ENCODE results near the gene RAD21L1. TPM values are rescaled to one million over a fixed set of nuclear protein-coding genes. Genes with fewer than 3 reads are reported as not detected.

RAD21L1 gene
- total and polyA plus RNA-seq, 2 of the 8 experiments (the other 6 are each of a cell fraction or from before 2014, with no cell fraction given), result 0.06 to 0.26 TPM

DNA sequence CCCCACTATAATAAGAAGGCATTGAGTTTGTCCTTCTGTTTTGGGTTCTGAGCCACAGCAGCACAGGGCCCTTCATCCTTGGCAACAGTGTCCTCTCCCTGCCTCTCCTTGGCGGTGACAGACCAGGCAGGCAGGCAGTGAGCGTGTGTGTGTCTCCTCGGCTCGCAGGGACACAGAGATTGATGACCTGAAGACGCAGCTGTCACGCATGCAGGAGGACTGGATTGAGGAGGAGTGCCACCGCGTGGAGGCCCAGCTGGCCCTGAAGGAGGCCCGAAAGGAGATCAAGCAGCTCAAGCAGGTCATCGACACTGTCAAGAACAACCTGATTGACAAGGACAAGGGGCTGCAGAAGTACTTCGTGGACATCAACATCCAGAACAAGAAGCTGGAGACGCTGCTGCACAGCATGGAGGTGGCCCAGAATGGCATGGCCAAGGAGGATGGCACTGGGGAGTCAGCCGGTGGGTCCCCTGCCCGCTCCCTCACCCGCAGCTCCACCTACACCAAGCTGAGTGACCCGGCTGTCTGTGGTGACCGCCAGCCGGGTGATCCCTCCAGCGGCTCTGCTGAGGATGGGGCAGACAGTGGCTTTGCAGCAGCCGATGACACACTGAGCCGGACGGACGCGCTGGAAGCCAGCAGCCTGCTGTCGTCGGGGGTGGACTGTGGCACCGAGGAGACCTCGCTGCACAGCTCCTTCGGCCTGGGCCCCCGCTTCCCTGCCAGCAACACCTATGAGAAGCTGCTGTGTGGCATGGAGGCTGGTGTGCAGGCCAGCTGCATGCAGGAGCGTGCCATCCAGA is 79.1 kb downstream of the RAD21L1 start:
- Histone ChIP-seq H4K20me1 (replicated peaks in 1 of 2; ENCODE audit: control insufficient read depth in 1 of 2, insufficient read depth in 2 of 2, low read length in 2 of 2) (no peaks in the 10 kb centered on the region), H2BK15ac (ENCODE audit: low read length) (no peak overlapping the region; the same call in 1 of the 2 replicates), H4K5ac (ENCODE audit: insufficient read length, low read depth, low read length) (no peak overlapping the region), H3K27ac (ENCODE audit: low read depth, low read length) (no peak overlapping the region), H3K27me3 (replicated peaks in 1 of 4; ENCODE audit: control insufficient read depth in 3 of 4, extremely low read depth in 1 of 4, insufficient read depth in 3 of 4, low read length in 3 of 4) (no peaks in the 10 kb centered on the region), H3K18ac (ENCODE audit: extremely low read depth, low read length) (no peak overlapping the region), H2BK120ac (replicated peaks; ENCODE audit: low read depth, low read length) (no peak overlapping the region), H2AFZ (ENCODE audit: low read length) (no peak overlapping the region), H3K4ac (replicated peaks; ENCODE audit: insufficient read length, low read depth, low read length) (no peak overlapping the region), H3K23me2 (ENCODE audit: low read depth, low read length) (no peaks in the 10 kb centered on the region), H3K9me3 (ENCODE audit: insufficient read depth in 2 of 2, low read depth in 1 of 2, low read length in 1 of 2) (no peaks in the 10 kb centered on the region), H3K36me3 (ENCODE audit: control insufficient read depth in 2 of 4, insufficient read depth in 4 of 4, low read length in 3 of 4) (no peaks in the 10 kb centered on the region; a peak in 1 of 8 replicates), H2BK12ac (ENCODE audit: low read depth, low read length) (no peak overlapping the region), H3K23ac (ENCODE audit: insufficient read length) (no peak overlapping the region), H2BK20ac (ENCODE audit: low read length) (no peak overlapping the region), H4K8ac (ENCODE audit: extremely low read depth, insufficient read depth, low read length) (no peak overlapping the region), H2BK5ac (ENCODE audit: low read depth, low read length) (no peak overlapping the region; the same call in 1 of the 2 replicates), H3K4me1 (replicated peaks in 1 of 4; ENCODE audit: control insufficient read depth in 3 of 4, insufficient read depth in 4 of 4, low read length in 3 of 4) (peaks cover 0 to 12% (median 4%) of the 10 kb centered on the region in 4 experiments; a peak in 6 of 7 replicates), H3K79me1 (ENCODE audit: low read depth, low read length) (no peaks in the 10 kb centered on the region), H3K56ac (replicated peaks; ENCODE audit: insufficient read length, low read depth, low read length) (no peak overlapping the region), H3K4me3 (ENCODE audit: extremely low read depth in 1 of 4, insufficient read depth in 2 of 4, low read depth in 3 of 4, low read length in 4 of 4) (no peak overlapping the region), H3K79me2 (ENCODE audit: control insufficient read depth in 1 of 2, insufficient read depth in 2 of 2, low read length in 2 of 2) (no peaks in the 10 kb centered on the region), H3K9ac (replicated peaks in 1 of 4; ENCODE audit: extremely low read depth in 1 of 4, low read depth in 3 of 4, low read length in 3 of 4) (no peak overlapping the region), H2AK5ac (ENCODE audit: low read depth, low read length) (no peak overlapping the region), H3K14ac (ENCODE audit: insufficient read length) (no peak overlapping the region), H3K4me2 (ENCODE audit: insufficient read depth in 1 of 2, low read depth in 2 of 2, low read length in 2 of 2) (no peak overlapping the region), H4K91ac (replicated peaks; ENCODE audit: insufficient read length, low read length) (no peak overlapping the region)
- CTCF ChIA-PET (ENCODE audit: partially characterized antibody), result interaction anchor here (0.6 to 2.2 kb wide), 6 partner anchors 8 to 432 kb away, joined by 3 to 11 read pairs (median 3); no protein-coding TSS in a partner anchor
- FAIRE-seq, result no peak
- POLR2A ChIA-PET (ENCODE audit: partially characterized antibody), result interaction anchor here (0.8 to 1.1 kb wide), 2 partner anchors 21 to 24 kb away, joined by 3 read pairs; no protein-coding TSS in a partner anchor
- no peak for DNase-seq (ENCODE audit: low read depth in 1 of 2, low spot score in 2 of 2)
- WGBS, 2 experiments (ENCODE audit: extremely low coverage in 1 of 2, insufficient coverage in 1 of 2, insufficient read length in 1 of 2, insufficient replicate concordance in 2 of 2, low coverage in 1 of 2, low lambda C conversion rate in 2 of 2, missing lambda C conversion rate in 1 of 2), result 90% methylated on average over 26 of the region's 31 CpGs; no CpG with 5 or more reads in 1 of the 2 experiments
- no peak for TF ChIP-seq KDM4A (IDR thresholded peaks at IDR 0.05; ENCODE audit: low read depth, low read length, severe bottlenecking)

Other genes with a start within 250 kb of the RAD21L1 start
- gene RSPO4, start 223.7 kb upstream of the RAD21L1 start, total RNA-seq (2021; fragmentation: NEBNext Ultra II Directional; extraction: Animal tissue kit (Norgen Biotek cat#: 25700)), result 5.1 and 6.4 TPM in 2 replicates
- gene RSPO4, start 223.7 kb upstream of the RAD21L1 start, polyA plus RNA-seq (2011; rRNA removed), result 3.4 and 5.9 TPM in 2 replicates
- gene PSMF1, start 107.4 kb upstream of the RAD21L1 start, total RNA-seq (2021; fragmentation: NEBNext Ultra II Directional; extraction: Animal tissue kit (Norgen Biotek cat#: 25700)), result 106 and 118 TPM in 2 replicates
- 159 and 326 TPM in 2 replicates for gene PSMF1, start 107.4 kb upstream of the RAD21L1 start, polyA plus RNA-seq (2011; rRNA removed)
- gene TMEM74B, start 41.1 kb upstream of the RAD21L1 start, total RNA-seq (2021; fragmentation: NEBNext Ultra II Directional; extraction: Animal tissue kit (Norgen Biotek cat#: 25700)), result 2.8 and 4.0 TPM in 2 replicates
- 6.4 and 7.8 TPM in 2 replicates for gene TMEM74B, start 41.1 kb upstream of the RAD21L1 start, polyA plus RNA-seq (2011; rRNA removed)
- not detected in 2 replicates for gene C20orf202, start 22.6 kb upstream of the RAD21L1 start, total RNA-seq (2021; fragmentation: NEBNext Ultra II Directional; extraction: Animal tissue kit (Norgen Biotek cat#: 25700))
- gene C20orf202, start 22.6 kb upstream of the RAD21L1 start, polyA plus RNA-seq (2011; rRNA removed), result 0.11 and 0.12 TPM in 2 replicates
- gene SNPH, start 40.2 kb downstream of the RAD21L1 start, total RNA-seq (2021; fragmentation: NEBNext Ultra II Directional; extraction: Animal tissue kit (Norgen Biotek cat#: 25700)), result 4.0 and 4.9 TPM in 2 replicates
- 0.98 and 1.5 TPM in 2 replicates for gene SNPH, start 40.2 kb downstream of the RAD21L1 start, polyA plus RNA-seq (2011; rRNA removed)
- 3.6 and 4.2 TPM in 2 replicates for gene SDCBP2, start 103.1 kb downstream of the RAD21L1 start, total RNA-seq (2021; fragmentation: NEBNext Ultra II Directional; extraction: Animal tissue kit (Norgen Biotek cat#: 25700))
- gene SDCBP2, start 103.1 kb downstream of the RAD21L1 start, polyA plus RNA-seq (2011; rRNA removed), result 5.9 and 6.7 TPM in 2 replicates
- 243 and 250 TPM in 2 replicates for gene FKBP1A, start 167.0 kb downstream of the RAD21L1 start, total RNA-seq (2021; fragmentation: NEBNext Ultra II Directional; extraction: Animal tissue kit (Norgen Biotek cat#: 25700))
- 583 and 685 TPM in 2 replicates for gene FKBP1A, start 167.0 kb downstream of the RAD21L1 start, polyA plus RNA-seq (2011; rRNA removed)
- gene NSFL1C, start 240.8 kb downstream of the RAD21L1 start, total RNA-seq (2021; fragmentation: NEBNext Ultra II Directional; extraction: Animal tissue kit (Norgen Biotek cat#: 25700)), result 87.4 and 98.0 TPM in 2 replicates
- gene NSFL1C, start 240.8 kb downstream of the RAD21L1 start, polyA plus RNA-seq (2011; rRNA removed), result 21.6 and 21.8 TPM in 2 replicates

Measured in H1 (cell line).